GM19463 (cell line): ENCODE measurements around the gene EIF2AK2.
A peak's percentile ranks its signal among the peaks of the same experiment; 100 is the strongest.

Source experiments
- ATAC-seq: cut with Tn5 transposase; IDR thresholded peaks from one replicate; pipeline ENCODE4 v1.9.1; 2021; ENCODE audit warnings: mild to moderate bottlenecking, moderate library complexity; ENCODE audit not compliant: unreplicated experiment

EIF2AK2 gene

DNA sequence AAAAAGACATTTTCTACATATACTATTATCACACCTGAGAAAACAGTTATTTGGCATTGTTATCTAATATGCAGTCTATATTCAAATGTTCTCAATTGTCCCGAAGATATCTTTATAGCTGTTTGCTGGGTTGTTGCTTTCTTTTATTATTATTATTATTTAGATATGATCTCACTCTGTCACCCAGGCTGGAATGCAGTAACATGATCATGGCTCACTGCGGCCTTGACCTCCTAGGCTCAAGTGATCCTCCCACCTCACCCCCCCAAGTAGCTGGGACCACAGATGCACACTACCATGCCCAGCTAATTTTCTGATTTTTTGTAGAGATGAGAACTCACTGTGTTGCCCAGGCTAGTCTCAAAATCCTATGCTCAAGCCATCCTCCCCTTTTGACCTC lies 52.6 kb downstream of the EIF2AK2 start:
- ATAC-seq, result no peak

DNA sequence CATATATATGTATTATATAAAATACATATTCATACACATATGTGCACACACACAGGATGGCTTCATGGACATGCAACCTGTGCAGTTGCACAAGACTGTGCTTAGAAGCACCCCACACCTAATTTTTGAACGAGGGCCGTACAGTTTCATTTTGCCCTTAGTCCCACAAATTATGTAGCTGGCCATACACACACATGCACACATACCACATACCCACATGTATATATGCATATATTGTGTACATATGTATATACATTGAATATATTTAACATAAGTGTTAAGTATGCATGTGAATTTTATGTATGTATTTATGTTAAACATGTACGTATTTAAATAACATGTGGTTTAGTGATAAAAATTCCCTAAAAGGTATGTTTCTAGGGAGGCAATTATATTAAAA lies 54.2 kb downstream of the EIF2AK2 start:
- no peak for ATAC-seq

DNA sequence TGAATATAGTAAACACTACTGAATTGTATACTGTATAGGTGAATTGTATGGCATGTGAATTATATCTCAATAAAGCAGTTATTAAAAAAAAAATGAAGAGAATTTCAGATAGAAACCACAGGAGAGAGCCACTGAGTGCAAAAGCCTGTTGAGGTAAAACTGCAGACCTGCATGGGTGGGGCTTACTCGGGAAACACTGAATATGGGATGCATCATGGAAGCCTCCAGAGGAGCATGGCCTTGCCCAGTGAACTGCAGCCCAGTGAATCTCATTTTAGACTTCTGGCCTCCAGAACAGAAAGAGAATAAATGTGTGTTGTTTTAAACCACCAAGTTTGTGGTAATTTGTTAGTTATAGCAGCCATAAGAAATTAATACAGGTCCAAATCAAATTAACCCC lies 56.7 kb downstream of the EIF2AK2 start:
- no peak for ATAC-seq

DNA sequence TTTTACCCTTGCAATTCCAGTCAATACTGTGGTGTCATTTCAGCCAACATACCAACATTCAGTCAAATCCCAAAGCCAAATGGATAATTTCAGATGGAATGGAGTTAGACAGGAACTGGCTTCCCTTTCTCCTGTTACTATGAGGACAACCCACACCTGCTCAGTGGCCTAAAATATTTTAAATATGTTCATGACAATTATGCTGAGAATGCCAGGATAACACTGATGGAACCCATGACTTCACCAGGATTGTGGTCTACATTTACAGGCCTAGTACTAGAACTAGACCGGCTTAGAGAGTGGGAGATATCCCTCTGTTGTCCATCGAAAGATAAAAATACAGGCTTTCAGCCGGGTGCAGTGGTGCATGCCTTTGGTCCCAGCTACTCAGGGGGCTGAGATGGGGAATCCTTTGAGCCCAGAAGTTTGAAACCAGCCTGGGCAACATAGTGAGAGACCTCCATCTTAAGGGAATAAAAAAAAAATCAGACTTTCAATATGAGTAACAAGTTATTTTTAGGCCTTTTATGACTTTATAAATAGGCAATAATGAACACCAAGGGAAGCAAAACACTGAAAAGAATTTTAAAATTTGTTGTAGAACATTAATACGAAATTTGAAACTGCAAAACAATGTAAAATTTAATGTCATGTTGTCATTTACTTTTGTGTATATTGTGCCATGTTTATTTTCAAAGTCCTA lies 58.2 kb downstream of the EIF2AK2 start:
- no peak for ATAC-seq

DNA sequence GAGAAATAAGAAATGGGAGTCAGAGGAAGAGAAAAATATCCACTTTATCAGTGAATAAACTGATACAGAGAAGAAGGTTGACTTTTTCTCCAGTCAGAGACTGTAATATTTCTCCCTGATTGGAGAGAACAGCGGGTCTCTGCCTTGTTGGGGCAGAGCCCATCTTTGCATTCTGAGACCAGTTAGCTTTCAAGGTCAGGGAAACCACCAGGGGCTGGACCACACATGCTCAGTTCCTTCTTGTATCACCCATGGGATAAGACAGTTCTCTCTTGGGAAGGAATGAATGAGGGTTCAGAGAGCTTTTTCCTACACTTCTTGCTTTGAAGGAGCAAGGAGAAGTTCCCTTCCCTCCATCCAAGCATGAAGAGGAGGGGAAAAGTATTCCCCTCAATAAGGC lies 60.2 kb downstream of the EIF2AK2 start:
- no peak for ATAC-seq

- ATAC-seq, result peak; percentile 51
These were observed 64.9 kb downstream of the EIF2AK2 start for GRCh38 chr2:37091873-37092272.

DNA sequence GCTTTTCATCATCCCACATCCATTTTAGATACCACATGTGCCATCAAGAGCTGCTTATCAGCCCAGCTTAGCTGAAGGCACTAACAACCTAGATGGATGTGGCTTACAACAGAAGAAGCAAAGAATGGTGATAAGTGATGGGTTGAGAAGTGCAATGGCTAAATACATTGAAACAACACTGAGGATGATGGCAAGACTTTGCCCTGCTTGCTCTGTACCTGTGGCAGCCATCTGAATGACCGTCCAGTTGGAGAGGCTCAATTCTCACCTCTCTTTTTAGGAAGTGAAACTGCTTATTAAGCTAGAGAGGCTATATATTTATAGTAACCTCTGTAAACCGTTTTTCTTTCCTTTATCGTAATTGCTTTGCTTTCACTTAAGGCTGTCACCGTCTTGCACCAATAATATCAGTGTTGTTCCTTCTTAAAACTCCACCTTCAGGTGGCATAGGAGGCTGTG lies 66.7 kb downstream of the EIF2AK2 start:
- ATAC-seq, result peak; percentile 90

DNA sequence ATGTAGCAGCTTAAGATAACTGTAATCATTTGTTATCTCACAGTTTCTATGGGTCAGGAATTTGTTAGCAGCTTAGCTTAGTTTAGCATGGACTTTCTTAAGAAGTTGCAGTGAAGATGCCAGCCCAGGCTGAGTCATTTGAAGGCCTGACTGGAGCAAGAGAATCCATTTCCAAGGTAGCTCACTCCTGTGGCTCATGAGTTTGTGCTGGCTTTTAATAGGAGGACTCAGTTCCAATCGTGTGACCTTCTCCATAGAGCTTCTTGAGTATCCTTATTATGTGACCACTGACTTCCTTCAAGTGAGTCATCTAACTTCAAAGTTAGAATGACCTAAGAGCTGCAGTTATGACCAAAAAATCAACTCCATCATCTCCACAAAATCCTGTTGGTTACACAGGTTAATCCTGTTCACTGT lies 71.0 kb downstream of the EIF2AK2 start:
- ATAC-seq, result no peak

DNA sequence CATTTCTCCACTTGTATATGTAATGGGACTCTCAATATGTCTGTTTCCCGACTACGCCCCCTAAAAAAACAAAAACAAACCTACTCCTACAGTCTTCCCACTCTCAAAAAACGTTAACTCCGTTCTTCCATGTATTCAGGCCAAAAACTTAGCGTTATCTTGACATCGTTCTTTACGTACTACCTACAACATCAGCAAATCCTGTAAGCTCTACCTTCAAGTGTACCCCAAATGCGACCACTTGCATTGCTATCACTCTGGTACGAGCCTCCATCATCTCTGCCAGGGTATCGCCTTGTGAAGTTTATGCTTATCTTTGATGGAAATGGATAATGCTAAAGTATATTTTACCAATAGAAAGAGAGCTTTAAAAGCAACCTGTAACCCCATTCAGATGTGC lies 72.0 kb downstream of the EIF2AK2 start:
- no peak for ATAC-seq

DNA sequence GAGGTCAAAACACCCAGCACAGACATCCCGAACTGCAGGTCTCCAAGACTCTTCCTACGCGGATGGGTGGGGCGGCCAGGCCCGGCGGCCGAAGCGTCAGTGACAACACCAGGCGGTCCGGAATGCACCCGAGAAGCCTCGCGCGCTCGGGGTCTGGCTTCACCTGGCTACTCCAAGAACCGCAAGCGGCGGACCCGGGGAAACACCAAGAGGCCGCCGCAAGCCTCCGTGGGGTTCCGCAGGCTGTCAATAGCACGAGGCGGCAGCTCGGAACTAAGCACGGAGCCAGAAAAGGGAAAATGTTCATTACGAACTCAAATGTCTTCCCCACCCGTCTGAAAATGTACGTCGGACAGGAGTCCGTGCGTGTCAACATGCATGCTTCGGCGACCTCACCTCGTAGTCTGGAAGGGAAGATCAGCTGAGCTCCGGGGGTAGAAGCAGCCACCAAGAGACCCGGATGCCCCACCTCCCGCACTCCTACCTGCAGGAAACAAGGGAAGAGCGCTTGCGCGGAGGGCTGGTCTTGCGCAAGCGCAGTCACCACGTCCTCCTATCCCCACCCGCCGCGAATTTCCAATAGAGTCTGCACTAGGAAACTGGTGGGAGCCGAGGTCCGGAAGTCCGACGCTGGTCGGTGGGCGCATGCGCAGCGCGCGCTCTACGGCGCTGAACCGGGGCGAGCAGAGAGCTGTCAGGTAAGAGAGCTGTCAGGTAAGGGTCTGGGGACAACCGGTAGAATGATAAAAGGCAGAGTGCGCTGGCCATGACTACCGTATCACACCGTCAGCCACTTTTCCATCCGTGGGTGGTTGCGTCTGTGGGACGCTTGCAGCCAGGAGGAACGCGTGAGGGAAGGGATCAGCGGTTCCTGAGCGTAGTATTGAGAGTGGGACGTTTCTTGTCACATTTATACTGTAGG lies 72.6 kb downstream of the EIF2AK2 start, which contains the start of the genes GPATCH11 and HEATR5B:
TSS of gene GPATCH11 (plus strand) at position 646 of the 922 bp plus-strand sequence. CDS start 3,864 bp downstream, outside the sequence.
TSS of gene HEATR5B (minus strand) at position 500 of the 922 bp plus-strand sequence. CDS start 958 bp downstream, outside the sequence.
- ATAC-seq, result peak; percentile 86

- ATAC-seq, result no peak
These were observed 76.1 kb downstream of the EIF2AK2 start for GRCh38 chr2:37080689-37081088.

DNA sequence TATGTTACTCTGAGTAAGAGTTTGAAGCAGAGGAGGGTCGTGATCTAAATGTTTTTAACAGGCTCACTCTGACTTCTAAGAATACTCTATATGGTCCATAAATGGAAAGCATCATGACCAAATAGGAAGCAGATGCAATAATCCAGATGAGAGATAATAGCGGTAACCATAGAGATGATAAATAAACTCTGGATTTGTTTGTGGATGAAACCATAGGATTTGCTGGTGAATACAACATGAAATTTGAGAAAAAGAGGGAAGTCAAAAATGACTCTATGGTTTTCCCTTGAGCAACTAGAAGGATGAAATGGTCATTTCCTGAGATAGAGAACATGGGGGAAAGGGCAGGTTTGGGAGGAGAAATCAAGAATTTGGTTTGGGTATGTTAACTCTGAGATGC lies 76.5 kb downstream of the EIF2AK2 start:
- no peak for ATAC-seq

DNA sequence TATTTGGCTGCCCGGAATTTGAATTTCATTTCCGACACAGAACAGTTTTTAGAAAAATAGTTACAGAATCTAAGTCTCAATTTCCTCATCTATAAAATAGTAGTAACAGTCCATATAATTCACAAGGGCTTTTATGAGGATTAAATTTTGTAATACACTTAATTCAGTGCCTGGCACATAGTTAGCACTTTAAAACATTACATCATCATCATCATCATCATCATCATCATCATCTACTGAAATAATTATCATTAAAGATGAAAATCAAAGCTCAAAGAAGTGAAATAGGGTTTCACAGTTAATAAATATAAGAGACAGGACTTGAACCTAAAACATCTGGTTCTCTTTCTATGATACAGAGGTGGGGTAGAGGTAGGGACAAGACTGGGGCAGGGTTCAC lies 85.8 kb downstream of the EIF2AK2 start:
- no peak for ATAC-seq

DNA sequence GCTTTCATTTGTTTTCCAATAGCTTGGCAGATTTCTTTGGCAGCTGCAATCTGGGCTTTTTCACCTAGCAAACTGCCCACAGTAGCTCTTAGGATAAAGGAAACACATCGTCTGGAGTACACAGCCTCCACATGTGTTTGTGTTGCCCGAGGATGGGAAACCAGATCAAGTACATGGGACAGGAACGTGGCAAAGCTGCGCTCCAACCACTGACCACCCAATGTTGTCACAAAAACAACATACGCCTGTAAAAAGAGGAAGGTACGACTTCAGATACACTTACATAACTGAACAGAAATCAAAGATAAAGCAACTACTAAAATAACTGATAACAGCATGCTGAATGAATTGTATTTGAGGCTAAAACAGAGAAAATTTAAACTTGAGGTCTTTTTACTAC lies 88.1 kb downstream of the EIF2AK2 start:
- no peak for ATAC-seq

GRCh38 chr2:37061776-37062175 lies 95.0 kb downstream of the EIF2AK2 start:
- no peak for ATAC-seq

DNA sequence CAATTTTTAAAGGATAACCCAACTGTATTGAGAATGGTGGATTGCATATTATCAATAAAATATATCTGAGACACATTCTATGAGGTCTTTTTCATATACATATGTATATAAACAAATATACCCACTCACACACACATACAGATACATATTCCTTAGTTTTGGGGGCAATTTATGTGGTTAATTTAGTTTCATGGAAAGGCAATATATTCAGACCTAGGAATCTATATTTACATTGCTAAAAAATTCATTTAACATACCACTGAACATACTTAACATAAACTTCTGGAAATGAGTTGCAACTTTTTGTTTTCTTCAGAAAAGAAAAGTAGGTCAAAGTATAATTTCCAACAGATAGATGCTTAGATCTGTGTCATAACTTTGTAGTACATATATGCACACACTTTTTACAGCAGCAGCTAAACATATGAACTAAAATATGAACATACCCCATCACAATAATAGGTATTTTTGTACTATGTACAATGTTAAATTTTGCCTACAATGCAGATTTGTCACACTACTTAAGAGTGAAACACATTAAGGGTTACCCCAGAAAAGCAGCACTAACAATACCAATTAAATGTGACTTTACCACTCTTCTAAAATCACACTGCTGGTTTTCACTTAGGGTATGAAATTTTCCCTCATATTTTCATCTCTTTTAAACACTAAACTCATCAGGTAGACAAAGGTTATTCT lies 95.6 kb downstream of the EIF2AK2 start:
- no peak for ATAC-seq

DNA sequence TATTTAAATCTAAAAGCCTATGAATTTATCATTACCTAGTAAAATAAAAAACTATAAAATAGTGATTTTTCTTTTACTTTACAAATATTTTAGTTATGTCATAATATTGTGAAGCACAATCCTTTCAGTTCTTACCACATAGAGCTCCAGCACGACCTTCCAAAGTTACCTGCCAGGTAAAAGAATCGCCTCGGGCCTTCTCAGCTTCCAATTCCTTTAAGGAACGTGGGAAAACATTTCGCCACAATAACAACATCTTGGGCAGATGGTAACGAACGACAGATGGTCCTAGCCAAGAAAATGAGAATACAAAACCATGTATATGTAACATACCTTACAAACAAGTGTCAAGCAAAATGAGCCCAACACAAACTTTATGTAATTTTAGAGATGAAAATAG lies 96.3 kb downstream of the EIF2AK2 start:
- no peak for ATAC-seq

GRCh38 chr2:37059841-37060240 lies 96.9 kb downstream of the EIF2AK2 start:
- ATAC-seq, result no peak

GRCh38 chr2:37052600-37053332 lies 104.0 kb downstream of the EIF2AK2 start:
- ATAC-seq, result no peak
